Kidney (tissue), 14 donors: Measurements from ENCODE around the gene SMPD3. TPM values are rescaled to one million over a fixed set of nuclear protein-coding genes. Genes with fewer than 3 reads are reported as not detected.

Source experiments
- DNase-seq, 5 donors: peaks; one replicate each; pipeline ENCODE4 v3.0.0-alpha.2; 2013 to 2020
- FAIRE-seq: peaks from 2 replicates; lab custom pipeline; 2012; peaks lifted over from hg19 to GRCh38; lab: Jason Lieb, UNC
- H3K27ac ChIP-seq, 2 donors: one replicate each; pipeline ENCODE4 v1.7.0; 2013; ENCODE audit warnings: low read depth in 2 of 2, low read length in 2 of 2, inconsistent platforms in 1 of 2
- H3K27me3 ChIP-seq: one replicate; pipeline ENCODE4 v1.7.1; 2013; ENCODE audit warnings: low read length, inconsistent platforms; ENCODE audit not compliant: control insufficient read depth, insufficient read depth
- H3K36me3 ChIP-seq, 3 donors: one replicate each; pipeline versions ENCODE4 v1.7.0 to v1.7.1; 2013; ENCODE audit warnings: low read length in 3 of 3, control low read depth in 1 of 3, inconsistent platforms in 1 of 3; ENCODE audit not compliant: insufficient read depth in 3 of 3, control insufficient read depth in 2 of 3
- H3K4me1 ChIP-seq, 3 donors: one replicate each; pipeline versions ENCODE4 v1.7.0 to v1.7.1; 2013; ENCODE audit warnings: low read length in 3 of 3, inconsistent platforms in 1 of 3, low read depth in 1 of 3; ENCODE audit not compliant: control insufficient read depth in 2 of 3, insufficient read depth in 2 of 3
- H3K4me3 ChIP-seq, 3 donors: one replicate each; pipeline versions ENCODE4 v1.7.0 to v1.8.1; 2013; ENCODE audit warnings: low read length in 3 of 3, control low read depth in 1 of 3, inconsistent platforms in 1 of 3
- H3K9ac ChIP-seq, 3 donors: one replicate each; pipeline versions ENCODE4 v1.7.0 to v1.7.1; 2013; ENCODE audit warnings: low read length in 3 of 3, control low read depth in 1 of 3, inconsistent platforms in 1 of 3
- H3K9me3 ChIP-seq, 3 donors: one replicate each; pipeline versions ENCODE4 v1.7.0 to v1.7.1; 2013; ENCODE audit warnings: low read length in 3 of 3, control low read depth in 1 of 3, inconsistent platforms in 1 of 3; ENCODE audit not compliant: control insufficient read depth in 2 of 3, insufficient read depth in 1 of 3
- intact Hi-C: fragments of 100-400 bp; cut with DNase I; formaldehyde crosslinking; loops from one replicate; pipeline ENCODE4 v1.11.1; 2022
- polyA plus RNA-seq: library from polyadenylated mRNA; stranded (reverse); fragments of 350-450 nt; fragmentation: Illumina TruSeq; extraction: RNeasy Lipid Tissue Mini Kit (QIAGEN cat#74804); gene quantifications from one replicate; pipeline ENCODE4 v1.2.3, GENCODE V29; 2014; ENCODE audit warnings: low read depth, low replicate concordance; ENCODE audit not compliant: insufficient read depth
- total RNA-seq: library from RNA; stranded (reverse); fragmentation: NEBNext Ultra II Directional; extraction: Animal tissue kit (Norgen Biotek cat#: 25700); gene quantifications from one replicate; pipeline ENCODE4 v1.2.1, GENCODE V29; 2021
- TF ChIP-seq, protein P1 (sequence below): IDR thresholded peaks from 3 replicates; pipeline ENCODE4 v1.5.1; 2012; ENCODE audit warnings: mild to moderate bottlenecking, moderate library complexity, borderline replicate concordance; ENCODE audit not compliant: insufficient read depth; ENCODE audit errors: extremely low read depth
- donor health status: control.
- donor health status: control.
- donor health status: control.
- donor health status: control.
- donor health status: control.
- donor health status: DM: yes; HTN: yes; CAD: no.
- donor health status: Normal renal cell carcinoma (clear cell type).

Gene SMPD3
- total and polyA plus RNA-seq, 2 donors from 2014 or later: 0.28 to 0.72 TPM

DNA sequence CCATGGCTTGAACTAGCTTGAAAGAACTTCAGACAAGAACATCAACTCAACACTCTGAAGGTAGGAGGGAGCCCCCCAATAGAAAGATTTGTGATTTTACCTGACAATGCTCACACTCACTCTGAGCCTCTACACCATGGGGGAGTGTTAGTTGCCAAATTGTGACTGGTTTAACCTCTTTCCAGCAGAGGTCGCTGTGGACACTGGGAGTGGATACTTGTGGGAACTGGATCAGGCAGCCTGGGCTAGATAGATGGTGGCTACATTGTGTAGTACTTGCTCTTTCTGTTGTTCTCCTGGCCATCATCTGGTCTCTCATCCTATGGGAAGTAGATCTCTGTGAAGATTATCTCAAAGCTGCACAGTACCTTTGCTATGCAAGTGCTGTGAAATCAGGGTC is 2.9 kb downstream of the SMPD3 start:
- FAIRE-seq (no peak), DNase-seq (peak in 4 of 5 donors; percentile 42 to 78 (median 59))
- Histone ChIP-seq H3K9me3 (no peaks in the 10 kb centered on the region), H3K27me3 (peaks cover 12% of the 10 kb centered on the region), H3K36me3 (no peaks in the 10 kb centered on the region), H3K4me1 (peaks cover 0 to 15% (median 7%) of the 10 kb centered on the region in 3 donors), H3K4me3 (no peak overlapping the region), H3K9ac (no peak overlapping the region), H3K27ac (no peak overlapping the region)
- intact Hi-C loops: no loop called here
- TF ChIP-seq, protein P1, sequence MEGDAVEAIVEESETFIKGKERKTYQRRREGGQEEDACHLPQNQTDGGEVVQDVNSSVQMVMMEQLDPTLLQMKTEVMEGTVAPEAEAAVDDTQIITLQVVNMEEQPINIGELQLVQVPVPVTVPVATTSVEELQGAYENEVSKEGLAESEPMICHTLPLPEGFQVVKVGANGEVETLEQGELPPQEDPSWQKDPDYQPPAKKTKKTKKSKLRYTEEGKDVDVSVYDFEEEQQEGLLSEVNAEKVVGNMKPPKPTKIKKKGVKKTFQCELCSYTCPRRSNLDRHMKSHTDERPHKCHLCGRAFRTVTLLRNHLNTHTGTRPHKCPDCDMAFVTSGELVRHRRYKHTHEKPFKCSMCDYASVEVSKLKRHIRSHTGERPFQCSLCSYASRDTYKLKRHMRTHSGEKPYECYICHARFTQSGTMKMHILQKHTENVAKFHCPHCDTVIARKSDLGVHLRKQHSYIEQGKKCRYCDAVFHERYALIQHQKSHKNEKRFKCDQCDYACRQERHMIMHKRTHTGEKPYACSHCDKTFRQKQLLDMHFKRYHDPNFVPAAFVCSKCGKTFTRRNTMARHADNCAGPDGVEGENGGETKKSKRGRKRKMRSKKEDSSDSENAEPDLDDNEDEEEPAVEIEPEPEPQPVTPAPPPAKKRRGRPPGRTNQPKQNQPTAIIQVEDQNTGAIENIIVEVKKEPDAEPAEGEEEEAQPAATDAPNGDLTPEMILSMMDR: no peak

DNA sequence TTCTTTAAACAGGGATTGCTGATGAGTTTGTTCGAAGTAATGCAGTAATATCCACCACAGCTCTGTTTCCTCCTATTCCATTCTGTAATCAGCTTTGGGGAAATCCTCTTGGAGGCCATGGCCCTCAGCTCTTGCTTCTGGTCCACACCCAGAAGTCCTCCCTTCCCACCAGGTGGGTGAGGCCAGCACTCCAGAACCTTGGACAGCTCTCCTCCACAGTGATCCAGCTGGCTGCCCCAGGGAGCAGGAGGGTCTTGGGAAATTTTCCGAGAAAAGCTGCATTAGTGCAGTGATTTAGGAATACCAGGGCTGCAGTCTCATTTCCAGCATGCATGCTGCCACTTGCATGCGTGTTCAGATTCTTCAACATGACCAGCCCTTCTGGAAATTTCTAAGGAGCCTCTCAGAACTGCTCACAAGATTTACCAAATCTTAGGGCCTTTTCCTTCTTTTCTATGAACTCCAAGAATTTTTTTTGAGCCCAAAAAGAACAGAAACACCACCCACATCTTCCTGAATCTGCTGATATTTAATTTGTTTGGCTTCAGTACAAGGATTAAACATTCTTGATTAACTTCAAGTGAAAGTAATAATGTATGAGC is 4.2 kb downstream of the SMPD3 start:
- H3K27me3 ChIP-seq: peaks cover 12% of the 10 kb centered on the region
- no peak overlapping the region for H3K9ac ChIP-seq
- no peak overlapping the region for H3K27ac ChIP-seq
- no peak overlapping the region for H3K4me3 ChIP-seq
- H3K4me1 ChIP-seq: peaks cover 0 to 15% (median 7%) of the 10 kb centered on the region in 3 donors
- FAIRE-seq (no peak), DNase-seq (peak in 4 of 5 donors; percentile 70 to 86 (median 85))
- no peaks in the 10 kb centered on the region for H3K9me3 ChIP-seq
- intact Hi-C loops: no loop called here
- TF ChIP-seq, protein P1: no peak
- no peaks in the 10 kb centered on the region for H3K36me3 ChIP-seq

DNA sequence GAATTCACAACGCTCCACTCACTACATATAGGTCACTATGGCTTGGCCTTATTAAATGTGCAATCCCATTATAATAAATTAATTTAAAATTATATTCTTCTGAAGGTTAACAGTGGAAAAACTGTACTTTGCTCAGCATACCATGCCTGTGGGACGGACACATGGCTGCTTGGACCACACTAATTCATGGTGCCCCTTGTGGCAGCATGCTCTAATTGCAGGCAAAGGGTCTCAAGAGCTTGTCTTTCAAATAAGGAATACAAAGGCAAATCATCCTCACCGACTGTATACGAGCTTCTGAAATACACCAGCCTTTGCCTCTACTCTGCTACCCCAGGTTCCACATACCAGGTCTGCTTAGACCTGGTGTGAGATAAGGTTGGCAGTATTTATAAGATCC is 11.7 kb downstream of the SMPD3 start:
- no peak overlapping the region for H3K9ac ChIP-seq
- no peak overlapping the region for H3K27ac ChIP-seq
- H3K9me3 ChIP-seq: no peaks in the 10 kb centered on the region
- no peaks in the 10 kb centered on the region for H3K36me3 ChIP-seq
- H3K4me3 ChIP-seq: no peak overlapping the region
- H3K27me3 ChIP-seq: no peaks in the 10 kb centered on the region
- FAIRE-seq: no peak
- intact Hi-C loops: no loop called here
- DNase-seq: no peak
- TF ChIP-seq, protein P1: no peak
- no peaks in the 10 kb centered on the region for H3K4me1 ChIP-seq
